ENCODE measurements around the gene SOCS1.

- no peak for TF ChIP-seq CTCF (IDR thresholded peaks at IDR 0.05; ENCODE audit: low read length)
- TF ChIP-seq EZH2 (optimal IDR thresholded peaks at IDR 0.05; ENCODE audit: low read depth, low read length): no peak
Observed at GRCh38 chr16:11256661-11257130, 692 bp upstream of the SOCS1 start.

Data from MM.1S (cell line).